K562 (cell line): ENCODE measurements around the gene CCDC47. TPM values are rescaled to one million over a fixed set of nuclear protein-coding genes. Genes with fewer than 3 reads are reported as not detected.

Experiments
- ATAC-seq: fragments of 200-7000 bp; cut with Tn5 transposase; 3 replicates; pipeline ENCODE4 v1.9.1; 2020; ENCODE audit warnings: moderate library complexity
- BruUV-seq: library from RNA; stranded (reverse); fragments of 400-500 nt; replicated peaks from 2 replicates; lab custom pipeline; 2021; lab: Mats Ljungman, UMichigan
- CTCF ChIA-PET: fragments of 300-600 bp; formaldehyde crosslinking; extraction: SDS; loops from one replicate; lab custom pipeline; 2021; ENCODE audit warnings: low intra/inter-chr PET ratio; lab: Yijun Ruan, JAX
- POLR2A ChIA-PET: fragments of 300-600, 350-650 bp; sonication (Branson Sonifier 250); formaldehyde crosslinking; extraction: SDS; loops from one replicate; lab custom pipeline; 2021; ENCODE audit warnings: antibody characterized with exemption, inconsistent platforms; lab: Yijun Ruan, JAX
- DNase-seq, 4 experiments: peaks; one replicate each; pipeline versions ENCODE4 v3.0.0 to v3.0.0-alpha.2; 2011 to 2018; ENCODE audit warnings: low spot score in 3 of 4, mixed read lengths in 3 of 4; ENCODE audit errors: extremely low read depth in 1 of 4
- FAIRE-seq: peaks from 2 replicates; lab custom pipeline; 2011; peaks lifted over from hg19 to GRCh38; lab: Jason Lieb, UNC
- H2AFZ ChIP-seq: 2 replicates; pipeline ENCODE4 v1.6.0; 2011; ENCODE audit warnings: low read depth, low read length, control low read depth, inconsistent platforms
- H3K27ac ChIP-seq: fragments of 200-600 bp; 3 replicates; pipeline ENCODE4 v1.8.0; 2011; ENCODE audit warnings: low read depth, mild to moderate bottlenecking, control low read depth, inconsistent platforms, low read length, moderate library complexity, mixed read lengths; ENCODE audit errors: extremely low read depth
- H3K27me3 ChIP-seq, 2 experiments: fragments of 300-600 bp in 1 of 2; 2 replicates in 1 of 2; 3 replicates in 1 of 2; pipeline versions ENCODE4 v1.6.0 to v1.8.0; 2011; ENCODE audit warnings: inconsistent platforms in 2 of 2, low read length in 2 of 2, mild to moderate bottlenecking in 1 of 2, mixed read lengths in 1 of 2, moderate library complexity in 1 of 2; ENCODE audit not compliant: control insufficient read depth in 2 of 2, insufficient read depth in 2 of 2
- H3K36me3 ChIP-seq: fragments of 300-600 bp; 3 replicates; pipeline ENCODE4 v1.8.0; 2011; ENCODE audit warnings: mild to moderate bottlenecking, low read length, inconsistent platforms; ENCODE audit not compliant: control insufficient read depth, insufficient read depth
- H3K4me1 ChIP-seq, 2 experiments: fragments of 200-600 bp in 1 of 2; replicated peaks in 1 of 2; 2 replicates in 1 of 2; 3 replicates in 1 of 2; pipeline versions ENCODE4 v1.5.1 to v1.8.0; 2011; ENCODE audit warnings: inconsistent platforms in 2 of 2, low read length in 2 of 2, mild to moderate bottlenecking in 1 of 2, mixed read lengths in 1 of 2, moderate library complexity in 1 of 2; ENCODE audit not compliant: control insufficient read depth in 2 of 2, insufficient read depth in 2 of 2
- H3K4me2 ChIP-seq: 2 replicates; pipeline ENCODE4 v1.6.1; 2011; ENCODE audit warnings: low read length, control low read depth, inconsistent platforms, mixed read lengths; ENCODE audit not compliant: insufficient read depth
- H3K4me3 ChIP-seq: fragments of 200-600 bp; sonication (generic), shearing (Covaris generic); 2 replicates; pipeline ENCODE4 v1.5.1; 2016; ENCODE audit warnings: control low read depth, inconsistent platforms
- H3K79me2 ChIP-seq: fragments of 200-600 bp; 3 replicates; pipeline ENCODE4 v1.8.0; 2011; ENCODE audit warnings: low read length, inconsistent platforms; ENCODE audit not compliant: control insufficient read depth, insufficient read depth
- H3K9ac ChIP-seq, 2 experiments: 2 replicates each; pipeline versions ENCODE4 v1.6.0 to v1.6.1; 2011; ENCODE audit warnings: low read depth in 2 of 2, low read length in 2 of 2, control low read depth in 1 of 2, inconsistent platforms in 1 of 2, mild to moderate bottlenecking in 1 of 2, mixed read lengths in 1 of 2; ENCODE audit not compliant: insufficient read depth in 1 of 2
- H3K9me1 ChIP-seq: one replicate; pipeline ENCODE4 v1.6.0; 2011; ENCODE audit warnings: inconsistent platforms, mild to moderate bottlenecking, low read length, moderate library complexity; ENCODE audit not compliant: control insufficient read depth, insufficient read depth
- H3K9me3 ChIP-seq: replicated peaks from 2 replicates; pipeline ENCODE4 v1.5.1; 2011; ENCODE audit warnings: low read depth, low read length, inconsistent platforms; ENCODE audit not compliant: control insufficient read depth, insufficient read depth
- H4K20me1 ChIP-seq: replicated peaks from 2 replicates; pipeline ENCODE4 v1.6.1; 2011; ENCODE audit warnings: low read length, inconsistent platforms, mixed read lengths; ENCODE audit not compliant: control insufficient read depth, insufficient read depth
- GABPA ChIP-seq: fragments of 200-800 bp; sonication (Bioruptor generic); conservative IDR thresholded peaks from 2 replicates; pipeline ENCODE4 v1.6.1; 2016; ENCODE audit warnings: low read depth, missing genetic modification characterization, missing compliant biosample characterization
- HIVEP1 ChIP-seq: fragments of 250-450 bp; sonication (Bioruptor Pico); IDR thresholded peaks from 2 replicates; pipeline ENCODE4 v1.4.0; 2020; ENCODE audit warnings: mild to moderate bottlenecking
- KAT7 ChIP-seq: sonication (generic); formaldehyde crosslinking; IDR thresholded peaks from 2 replicates; pipeline ENCODE4 v1.8.0; 2022; ENCODE audit warnings: missing genetic modification reagents, mild to moderate bottlenecking, borderline replicate concordance
- KDM4B ChIP-seq, 2 experiments: fragments of 450-650 bp in 1 of 2; sonication (generic) in 1 of 2; IDR thresholded peaks; 2 replicates each; pipeline ENCODE4 v1.6.1; 2016 to 2017; ENCODE audit warnings: borderline replicate concordance in 2 of 2, antibody characterized with exemption in 1 of 2, low read depth in 1 of 2, mild to moderate bottlenecking in 1 of 2
- SNIP1 ChIP-seq: fragments of 450-650 bp; IDR thresholded peaks from 2 replicates; pipeline ENCODE4 v1.7.1; 2017; ENCODE audit warnings: low read depth, mild to moderate bottlenecking
- U2AF1 ChIP-seq: fragments of 200-400 bp; formaldehyde crosslinking; optimal IDR thresholded peaks from 2 replicates; pipeline ENCODE3; 2017; ENCODE audit warnings: mild to moderate bottlenecking, low read depth, low read length, moderate library complexity
- ZNF41 ChIP-seq: fragments of 250-450 bp; sonication (Bioruptor Pico); conservative IDR thresholded peaks from 2 replicates; pipeline ENCODE4 v1.4.0; 2020; ENCODE audit warnings: mild to moderate bottlenecking
- ZNF77 ChIP-seq: fragments of 250-450 bp; sonication (Bioruptor Pico); IDR thresholded peaks from 2 replicates; pipeline ENCODE4 v1.5.0; 2020
- WGBS: fragments of 100-300 bp; shearing (Covaris generic); methylation state at CpG from one replicate; pipeline ENCODE4 v1.1.6; 2016; ENCODE audit warnings: low coverage, mixed read lengths; ENCODE audit not compliant: insufficient coverage; ENCODE audit errors: missing lambda C conversion rate; 5-methylcytosine and 5-hydroxymethylcytosine counted together
- in situ Hi-C: fragments of 300-500 bp; cut with MboI; formaldehyde crosslinking; loops from 4 replicates; pipeline ENCODE4 v1.15.0; 2018; ENCODE audit warnings: inconsistent platforms, mixed read lengths
- intact Hi-C: fragments of 100-400 bp; cut with micrococcal nuclease; formaldehyde crosslinking; loops from 2 replicates; pipeline ENCODE4 v1.14.2; 2022
- polyA plus RNA-seq, 8 experiments: library from polyadenylated mRNA; depleted of rRNA in 4 of 8; stranded (reverse) in 5 of 8; unstranded in 3 of 8; fragments of >200 nt; fragmentation: Nextera tagmentation in 2 of 8; fragmentation: Illumina TruSeq in 1 of 8; extraction: Ambion mirVana in 2 of 8; extraction: Trizol in 1 of 8; gene quantifications; 2 replicates each; pipeline versions ENCODE4 v1.2.1 to v1.2.3, GENCODE V29; 2011 to 2014; ENCODE audit warnings: inconsistent platforms in 1 of 8, missing spikeins in 1 of 8
- total RNA-seq, 7 experiments: library from RNA; depleted of rRNA in 6 of 7; stranded (reverse); fragments of >200 nt in 6 of 7; fragmentation: Illumina TruSeq in 2 of 7; extraction: Trizol in 2 of 7; gene quantifications; 2 replicates each; pipeline versions ENCODE4 v1.2.1 to v1.2.3, GENCODE V29; 2011 to 2021; ENCODE audit warnings: low replicate concordance in 1 of 7
- TF ChIP-seq, protein P1 (sequence below): sonication (generic); IDR thresholded peaks from 2 replicates; pipeline ENCODE4 v1.6.1; 2016
- TF ChIP-seq, protein P2 (sequence below), 2 experiments: fragments of 450-650 bp; IDR thresholded peaks; 2 replicates each; pipeline ENCODE4 v1.6.1; 2016
- TF ChIP-seq, protein P3 (sequence below): fragments of 450-650 bp; IDR thresholded peaks from 2 replicates; pipeline ENCODE4 v1.6.1; 2016; ENCODE audit warnings: missing biosample characterization, missing genetic modification characterization
- TF ChIP-seq, protein P4 (sequence below), 2 experiments: IDR thresholded peaks; 2 replicates each; pipeline ENCODE4 v1.6.1; 2012; ENCODE audit warnings: improper control_type of control experiment in 2 of 2, low read depth in 2 of 2, low read length in 2 of 2, borderline replicate concordance in 1 of 2

CCDC47 gene
- total and polyA plus RNA-seq, 9 of the 15 experiments (the other 6 are each of a cell fraction or from before 2014, with no cell fraction given): 15.5 to 162 (median 122) TPM

DNA sequence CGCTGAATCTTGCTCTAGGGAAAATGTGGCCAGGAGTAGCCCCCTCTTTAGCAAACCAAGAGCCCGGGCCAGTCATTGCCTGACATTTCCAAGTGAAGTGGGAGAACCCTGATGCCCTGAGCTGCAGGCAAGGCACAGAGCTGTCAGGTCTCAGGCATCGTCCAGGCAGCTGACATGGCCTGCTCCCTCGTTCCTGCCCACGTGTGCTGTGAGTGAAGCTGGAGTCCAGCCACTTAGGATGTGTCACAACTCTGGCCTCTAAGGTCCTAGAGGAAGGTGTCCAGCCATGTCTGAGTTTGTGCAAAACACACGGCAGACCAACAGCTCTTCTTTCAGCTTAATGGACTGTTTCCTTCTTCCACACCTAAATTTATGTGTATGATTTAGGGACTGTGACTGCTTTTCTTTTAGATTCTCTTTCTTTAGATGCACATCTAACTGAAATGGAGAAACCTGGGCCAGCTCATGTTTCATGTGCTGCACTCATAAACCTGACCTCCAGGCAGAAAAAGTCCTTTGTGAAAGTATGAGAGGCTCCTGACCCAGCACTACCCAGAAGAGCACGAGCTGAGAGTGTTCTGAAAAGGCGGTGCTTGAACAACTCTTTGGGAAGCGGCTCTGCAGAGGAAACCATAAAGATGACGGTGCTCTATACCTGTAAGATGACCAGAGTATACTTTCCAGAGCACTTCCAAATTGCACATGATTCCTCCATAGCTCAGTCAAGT, 58.7 kb downstream of the CCDC47 start:
- BruUV-seq: no TSS peak
- peaks cover 24% of the 10 kb centered on the region; the same call in 2 of the 3 replicates for H3K36me3 ChIP-seq
- H3K79me2 ChIP-seq: no peaks in the 10 kb centered on the region
- WGBS: 52% methylated on average over 10 of the region's 10 CpGs
- ATAC-seq (0 out of 3 replicates have a peak, but pooled peaks have one; percentile 33), FAIRE-seq (no peak), DNase-seq (no peak)
- H3K27ac ChIP-seq: no peak overlapping the region
- CTCF ChIA-PET: no interaction called here
- H3K27me3 ChIP-seq: no peaks in the 10 kb centered on the region
- no peak overlapping the region for H2AFZ ChIP-seq
- POLR2A ChIA-PET: interaction anchor here (1.4 to 2.0 kb wide), 3 partner anchors 13 to 59 kb away, joined by 3 to 6 read pairs (median 4); partner anchors contain the start of genes CCDC47 and DDX42
- intact Hi-C loops (no loop called here), in situ Hi-C loops (no loop called here)
- no peaks in the 10 kb centered on the region for H3K9me1 ChIP-seq
- no peak overlapping the region for H3K4me2 ChIP-seq
- H3K9ac ChIP-seq: peak overlapping the region in 1 of 2 experiments; percentile 79; a peak in 2 of 4 replicates
- H3K4me1 ChIP-seq: no peaks in the 10 kb centered on the region; a peak in 1 of 5 replicates
- no peaks in the 10 kb centered on the region for H3K9me3 ChIP-seq
- no peak overlapping the region for H3K4me3 ChIP-seq
- H4K20me1 ChIP-seq: no peaks in the 10 kb centered on the region; the same call in 1 of the 2 replicates
- TF ChIP-seq, protein P1, sequence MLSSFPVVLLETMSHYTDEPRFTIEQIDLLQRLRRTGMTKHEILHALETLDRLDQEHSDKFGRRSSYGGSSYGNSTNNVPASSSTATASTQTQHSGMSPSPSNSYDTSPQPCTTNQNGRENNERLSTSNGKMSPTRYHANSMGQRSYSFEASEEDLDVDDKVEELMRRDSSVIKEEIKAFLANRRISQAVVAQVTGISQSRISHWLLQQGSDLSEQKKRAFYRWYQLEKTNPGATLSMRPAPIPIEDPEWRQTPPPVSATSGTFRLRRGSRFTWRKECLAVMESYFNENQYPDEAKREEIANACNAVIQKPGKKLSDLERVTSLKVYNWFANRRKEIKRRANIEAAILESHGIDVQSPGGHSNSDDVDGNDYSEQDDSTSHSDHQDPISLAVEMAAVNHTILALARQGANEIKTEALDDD: no peak
- TF ChIP-seq, protein P2, sequence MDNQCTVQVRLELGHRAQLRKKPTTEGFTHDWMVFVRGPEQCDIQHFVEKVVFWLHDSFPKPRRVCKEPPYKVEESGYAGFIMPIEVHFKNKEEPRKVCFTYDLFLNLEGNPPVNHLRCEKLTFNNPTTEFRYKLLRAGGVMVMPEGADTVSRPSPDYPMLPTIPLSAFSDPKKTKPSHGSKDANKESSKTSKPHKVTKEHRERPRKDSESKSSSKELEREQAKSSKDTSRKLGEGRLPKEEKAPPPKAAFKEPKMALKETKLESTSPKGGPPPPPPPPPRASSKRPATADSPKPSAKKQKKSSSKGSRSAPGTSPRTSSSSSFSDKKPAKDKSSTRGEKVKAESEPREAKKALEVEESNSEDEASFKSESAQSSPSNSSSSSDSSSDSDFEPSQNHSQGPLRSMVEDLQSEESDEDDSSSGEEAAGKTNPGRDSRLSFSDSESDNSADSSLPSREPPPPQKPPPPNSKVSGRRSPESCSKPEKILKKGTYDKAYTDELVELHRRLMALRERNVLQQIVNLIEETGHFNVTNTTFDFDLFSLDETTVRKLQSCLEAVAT (IDR thresholded peaks at IDR 0.05): no peak
- TF ChIP-seq KAT7 (CRISPR knock-in tag) (no peak), HIVEP1 (CRISPR knock-in tag) (no peak), KDM4B (IDR thresholded peaks at IDR 0.05; ENCODE audit: borderline replicate concordance in 2 of 2, low read depth in 1 of 2) (no peak), GABPA (tag) (no peak), U2AF1 (no peak), SNIP1 (no peak), ZNF41 (CRISPR knock-in tag) (no peak), ZNF77 (CRISPR knock-in tag) (no peak)
- TF ChIP-seq, protein P3, sequence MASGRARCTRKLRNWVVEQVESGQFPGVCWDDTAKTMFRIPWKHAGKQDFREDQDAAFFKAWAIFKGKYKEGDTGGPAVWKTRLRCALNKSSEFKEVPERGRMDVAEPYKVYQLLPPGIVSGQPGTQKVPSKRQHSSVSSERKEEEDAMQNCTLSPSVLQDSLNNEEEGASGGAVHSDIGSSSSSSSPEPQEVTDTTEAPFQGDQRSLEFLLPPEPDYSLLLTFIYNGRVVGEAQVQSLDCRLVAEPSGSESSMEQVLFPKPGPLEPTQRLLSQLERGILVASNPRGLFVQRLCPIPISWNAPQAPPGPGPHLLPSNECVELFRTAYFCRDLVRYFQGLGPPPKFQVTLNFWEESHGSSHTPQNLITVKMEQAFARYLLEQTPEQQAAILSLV (tag): no peak
- TF ChIP-seq, protein P4, sequence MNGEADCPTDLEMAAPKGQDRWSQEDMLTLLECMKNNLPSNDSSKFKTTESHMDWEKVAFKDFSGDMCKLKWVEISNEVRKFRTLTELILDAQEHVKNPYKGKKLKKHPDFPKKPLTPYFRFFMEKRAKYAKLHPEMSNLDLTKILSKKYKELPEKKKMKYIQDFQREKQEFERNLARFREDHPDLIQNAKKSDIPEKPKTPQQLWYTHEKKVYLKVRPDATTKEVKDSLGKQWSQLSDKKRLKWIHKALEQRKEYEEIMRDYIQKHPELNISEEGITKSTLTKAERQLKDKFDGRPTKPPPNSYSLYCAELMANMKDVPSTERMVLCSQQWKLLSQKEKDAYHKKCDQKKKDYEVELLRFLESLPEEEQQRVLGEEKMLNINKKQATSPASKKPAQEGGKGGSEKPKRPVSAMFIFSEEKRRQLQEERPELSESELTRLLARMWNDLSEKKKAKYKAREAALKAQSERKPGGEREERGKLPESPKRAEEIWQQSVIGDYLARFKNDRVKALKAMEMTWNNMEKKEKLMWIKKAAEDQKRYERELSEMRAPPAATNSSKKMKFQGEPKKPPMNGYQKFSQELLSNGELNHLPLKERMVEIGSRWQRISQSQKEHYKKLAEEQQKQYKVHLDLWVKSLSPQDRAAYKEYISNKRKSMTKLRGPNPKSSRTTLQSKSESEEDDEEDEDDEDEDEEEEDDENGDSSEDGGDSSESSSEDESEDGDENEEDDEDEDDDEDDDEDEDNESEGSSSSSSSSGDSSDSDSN (IDR thresholded peaks at IDR 0.05; ENCODE audit: borderline replicate concordance in 1 of 2, low read depth in 2 of 2, low read length in 2 of 2): no peak
